Fibroblast of the aortic adventitia (primary cell): Measurements from ENCODE around the gene PTPRG. TPM values are rescaled to one million over a fixed set of nuclear protein-coding genes. Genes with fewer than 3 reads are reported as not detected.

ENCODE experiments used
- DNase-seq: peaks from one replicate; pipeline ENCODE4 v3.0.0-alpha.2; 2010; ENCODE audit warnings: low read depth
- H3K4me3 ChIP-seq: 2 replicates; pipeline ENCODE4 v1.5.1; 2011; ENCODE audit warnings: low read depth, mild to moderate bottlenecking, control low read depth, low read length, moderate library complexity
- CTCF ChIP-seq: IDR thresholded peaks from 2 replicates; pipeline ENCODE4 v1.5.1; 2011; ENCODE audit warnings: mild to moderate bottlenecking, low read length, control low read depth, inconsistent platforms; ENCODE audit not compliant: insufficient read depth
- total RNA-seq: library from RNA; depleted of rRNA; stranded (reverse); fragments of >200 nt; gene quantifications from 2 replicates; pipeline ENCODE4 v1.2.3, GENCODE V29; 2012; ENCODE audit warnings: low replicate concordance

PTPRG gene
- total RNA-seq, 1 donor = 52.0 TPM

GRCh38 chr3:61788623-61789507, 227.5 kb downstream of the PTPRG start:
- H3K4me3 ChIP-seq = no peak overlapping the region
- no peak for DNase-seq
- no peak for TF ChIP-seq CTCF

GRCh38 chr3:61789861-61790260, 228.5 kb downstream of the PTPRG start:
- no peak for TF ChIP-seq CTCF
- no peak overlapping the region for H3K4me3 ChIP-seq
- DNase-seq = no peak

GRCh38 chr3:61790411-61790810, 229.0 kb downstream of the PTPRG start:
- no peak for DNase-seq
- no peak for TF ChIP-seq CTCF
- no peak overlapping the region for H3K4me3 ChIP-seq

DNA sequence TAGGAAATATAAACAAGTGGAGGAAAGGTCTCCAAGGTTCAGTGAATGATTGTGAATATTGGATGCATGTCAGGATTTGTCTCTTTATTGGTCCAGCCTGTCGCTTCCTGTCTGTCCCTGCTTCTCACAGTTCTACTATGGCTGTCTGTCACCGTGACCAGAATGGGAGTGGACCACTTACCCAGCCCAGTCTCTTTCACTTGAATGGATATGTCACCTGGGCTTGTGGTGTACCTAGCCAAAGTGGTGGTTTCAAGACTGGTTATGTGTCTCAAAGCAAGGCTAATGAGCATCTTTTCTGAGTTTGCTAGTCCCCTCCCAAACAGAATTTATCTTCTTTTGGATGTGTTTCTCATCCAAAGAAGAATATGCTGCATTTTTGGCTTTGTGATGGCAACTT, 231.7 kb downstream of the PTPRG start:
- DNase-seq = no peak
- no peak for TF ChIP-seq CTCF
- no peak overlapping the region for H3K4me3 ChIP-seq

- no peak for TF ChIP-seq CTCF
- no peak for DNase-seq
- no peak overlapping the region for H3K4me3 ChIP-seq
Observed at GRCh38 chr3:61793521-61793920, 232.2 kb downstream of the PTPRG start.

- no peak for DNase-seq
- no peak for TF ChIP-seq CTCF
- no peak overlapping the region for H3K4me3 ChIP-seq
Observed at GRCh38 chr3:61794341-61794740, 233.0 kb downstream of the PTPRG start.
